Activated CD4-positive, alpha-beta T cell treated with anti-CD3 and anti-CD28 coated beads, Interleukin-2, amount 50 U/mL, for 24 hours (primary cell): Measurements from ENCODE around the gene PTGDR2.

Source experiments
- DNase-seq, 2 donors: peaks; one replicate each; pipeline ENCODE4 v3.0.0-alpha.2; 2020; ENCODE audit warnings: low read depth in 1 of 2, low spot score in 1 of 2

PTGDR2 gene

DNA sequence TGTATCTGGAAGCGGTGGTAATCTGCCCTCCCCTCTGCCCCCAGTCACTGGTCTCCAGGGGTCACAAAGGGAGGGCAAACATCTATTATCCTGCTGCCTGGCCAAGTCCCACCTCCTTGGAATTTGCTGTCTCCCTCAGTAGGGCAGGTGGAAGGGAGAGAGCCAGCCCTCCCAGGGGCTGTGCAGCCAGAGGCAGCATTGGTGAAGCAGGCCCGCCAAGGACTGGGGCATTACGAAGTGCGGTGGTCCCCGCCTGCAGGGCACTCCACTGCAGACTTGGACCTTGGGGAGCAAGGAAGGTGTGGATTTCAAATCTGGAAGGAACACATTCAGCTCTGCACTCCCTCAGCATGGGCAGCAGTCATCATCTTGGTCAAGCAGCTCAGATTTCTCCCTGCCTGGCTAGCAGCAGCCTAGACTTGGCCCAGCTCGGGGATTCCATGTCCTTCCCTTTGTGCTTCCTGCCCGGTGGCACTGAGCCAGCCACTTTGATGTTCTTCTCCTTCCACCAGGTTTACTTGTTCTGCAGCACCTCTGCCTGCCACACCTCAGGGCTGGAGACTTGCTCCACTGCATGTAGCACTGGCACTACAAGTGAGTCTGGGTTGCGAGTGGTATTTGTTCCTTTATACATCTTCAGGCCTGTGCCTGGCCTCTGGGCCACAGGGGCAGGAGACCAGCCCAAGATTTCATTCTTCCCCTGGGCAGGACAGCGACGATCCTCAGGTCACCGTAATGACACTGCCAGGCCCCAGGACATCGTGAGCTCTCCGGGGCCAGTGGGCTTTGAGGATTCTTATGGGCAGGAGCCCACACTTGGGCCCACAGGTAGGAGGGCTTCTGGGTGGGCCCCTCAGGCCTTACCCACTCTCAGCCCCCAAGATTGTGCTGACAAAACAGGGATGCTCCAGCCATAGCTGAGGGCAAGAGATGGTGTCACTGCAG lies 18.9 kb upstream of the PTGDR2 start:
- no peak for DNase-seq

DNA sequence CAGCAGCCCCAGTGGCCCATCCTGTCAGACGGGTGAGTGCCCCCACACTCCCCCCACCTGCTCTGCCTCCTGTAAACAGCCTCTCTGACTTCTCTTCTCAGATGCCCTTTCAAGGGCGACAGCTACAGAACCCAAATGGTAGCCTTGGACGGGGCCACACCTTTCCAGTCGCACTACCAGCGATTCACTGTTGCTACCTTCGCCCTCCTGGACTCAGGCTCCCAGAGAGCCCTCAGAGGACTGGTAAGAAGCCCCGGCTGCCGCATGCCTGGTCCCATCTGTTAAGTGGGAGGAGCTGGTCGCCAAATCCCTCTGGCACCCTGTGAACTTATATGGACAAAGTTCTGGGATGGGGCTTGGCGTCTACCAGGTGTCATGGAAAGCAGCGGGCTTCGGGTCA lies 17.8 kb upstream of the PTGDR2 start:
- no peak for DNase-seq

DNA sequence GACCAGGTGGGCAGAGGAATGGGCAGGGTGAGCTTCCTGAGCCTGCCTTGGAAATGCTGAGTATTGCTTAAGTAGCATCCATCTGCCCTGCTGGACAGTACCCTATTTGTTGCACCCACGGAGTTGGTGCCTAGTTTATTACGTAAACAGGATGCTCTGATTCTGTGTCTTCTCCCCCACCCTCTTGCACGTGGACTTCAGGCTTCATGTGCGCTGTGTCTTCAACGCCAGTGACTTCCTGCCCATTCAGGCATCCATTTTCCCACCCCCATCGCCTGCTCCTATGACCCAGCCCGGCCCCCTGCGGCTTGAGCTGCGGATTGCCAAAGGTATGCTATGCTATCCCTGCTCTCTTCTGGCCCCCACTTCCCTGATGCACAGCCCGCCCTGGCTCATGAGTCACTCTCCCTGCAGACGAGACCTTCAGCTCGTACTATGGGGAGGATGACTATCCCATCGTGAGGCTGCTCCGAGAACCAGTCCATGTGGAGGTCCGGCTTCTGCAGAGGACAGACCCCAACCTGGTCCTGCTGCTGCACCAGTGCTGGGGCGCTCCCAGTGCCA lies 17.3 kb upstream of the PTGDR2 start:
- no peak for DNase-seq

DNA sequence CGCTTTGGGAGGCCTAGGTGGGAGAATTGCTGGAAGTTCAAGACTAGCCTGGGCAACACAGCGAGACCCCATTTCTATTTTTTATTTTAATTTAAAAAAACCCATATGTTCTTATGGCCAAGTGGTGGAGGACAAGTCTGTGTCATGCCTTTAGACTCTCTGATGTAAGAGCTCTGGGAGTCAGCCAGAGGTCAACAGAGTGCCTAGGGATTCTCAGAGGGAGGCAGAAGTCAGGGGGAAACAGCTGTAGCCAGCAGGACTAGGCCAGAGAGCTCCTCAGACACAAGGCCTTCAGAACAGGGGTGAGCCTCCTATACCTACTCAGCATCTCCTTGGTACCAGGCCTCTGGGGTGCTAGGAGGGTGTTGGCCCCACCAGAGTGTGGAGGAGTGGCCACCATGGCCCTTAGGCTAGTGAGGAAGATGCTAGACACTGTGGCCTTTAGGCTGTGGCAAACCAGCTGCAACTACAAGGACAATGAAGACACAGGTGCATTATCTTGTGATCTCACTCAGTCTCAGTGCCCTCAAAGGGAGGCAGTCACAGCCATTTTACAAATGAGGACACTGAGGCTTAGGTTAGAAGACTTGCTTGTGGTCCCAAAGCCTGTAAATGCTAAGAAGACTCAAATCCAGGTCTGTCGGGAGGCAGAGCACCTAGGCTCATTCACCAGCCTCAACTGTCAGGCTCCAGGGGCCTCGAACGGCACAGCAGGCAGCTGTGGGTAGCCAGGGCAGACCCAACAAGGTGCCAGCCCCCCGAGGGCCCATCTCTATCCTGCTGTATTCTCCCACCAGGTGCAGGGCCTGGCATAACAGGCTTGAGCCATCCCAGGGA lies 16.6 kb upstream of the PTGDR2 start:
- DNase-seq = no peak

DNA sequence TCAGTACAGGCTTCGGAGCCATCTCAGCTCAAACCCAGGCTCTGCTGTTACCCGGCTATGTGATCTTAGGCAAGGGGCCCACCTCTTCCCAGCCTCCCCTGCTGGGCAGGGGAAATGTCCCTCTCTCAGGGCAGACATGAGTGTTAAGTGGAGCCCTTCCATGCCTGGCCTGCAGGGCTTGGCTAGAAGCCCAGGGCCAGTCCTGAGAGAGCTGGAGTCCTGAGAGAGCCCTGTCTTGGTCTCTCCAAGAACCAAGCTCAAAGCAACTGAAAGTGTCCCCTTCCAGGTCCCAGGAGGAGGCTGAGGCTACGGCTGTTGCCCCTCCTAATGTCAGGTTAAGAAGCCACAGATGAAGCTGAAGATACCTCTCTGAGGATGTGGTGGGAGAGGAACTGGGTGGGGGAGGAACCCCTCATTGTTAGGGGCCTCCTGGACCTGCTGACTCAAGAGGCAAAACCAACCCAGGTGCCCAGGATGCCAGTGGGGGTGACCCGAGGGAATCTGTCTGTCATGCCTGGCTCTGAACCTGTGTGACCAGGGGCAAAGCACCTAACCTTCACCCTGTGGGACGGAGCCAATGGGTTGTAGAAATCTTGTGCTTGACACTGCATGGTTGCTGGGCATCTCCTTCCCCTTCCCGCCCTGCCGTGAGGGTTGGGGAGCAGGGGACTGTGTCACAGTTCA lies 15.8 kb upstream of the PTGDR2 start:
- DNase-seq = no peak

DNA sequence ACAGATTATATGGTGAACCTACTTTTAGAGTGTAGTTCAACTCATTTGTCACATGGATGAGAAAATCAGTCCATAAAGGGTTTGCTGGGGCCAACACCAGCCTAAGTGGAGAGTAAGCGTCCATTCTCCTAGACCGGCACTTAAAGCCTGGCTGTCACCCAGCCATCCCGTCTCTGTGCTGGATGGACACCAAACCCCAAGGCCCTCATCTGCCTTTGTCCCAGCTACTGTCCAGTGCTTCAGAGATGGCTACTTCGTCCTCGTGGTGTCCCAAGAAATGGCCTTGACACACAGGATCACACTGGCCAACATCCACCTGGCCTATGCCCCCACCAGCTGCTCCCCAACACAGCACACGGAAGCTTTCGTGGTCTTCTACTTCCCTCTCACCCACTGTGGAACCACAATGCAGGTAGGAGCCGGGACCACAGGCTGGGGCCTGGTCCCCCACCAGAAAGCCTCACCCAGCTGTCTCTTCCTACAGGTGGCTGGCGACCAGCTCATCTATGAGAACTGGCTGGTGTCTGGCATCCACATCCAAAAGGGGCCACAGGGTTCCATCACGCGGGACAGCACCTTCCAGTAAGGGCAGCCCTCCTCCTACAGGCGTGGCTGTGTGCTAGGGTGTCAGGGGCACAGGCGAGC lies 15.1 kb upstream of the PTGDR2 start:
- DNase-seq = no peak

DNA sequence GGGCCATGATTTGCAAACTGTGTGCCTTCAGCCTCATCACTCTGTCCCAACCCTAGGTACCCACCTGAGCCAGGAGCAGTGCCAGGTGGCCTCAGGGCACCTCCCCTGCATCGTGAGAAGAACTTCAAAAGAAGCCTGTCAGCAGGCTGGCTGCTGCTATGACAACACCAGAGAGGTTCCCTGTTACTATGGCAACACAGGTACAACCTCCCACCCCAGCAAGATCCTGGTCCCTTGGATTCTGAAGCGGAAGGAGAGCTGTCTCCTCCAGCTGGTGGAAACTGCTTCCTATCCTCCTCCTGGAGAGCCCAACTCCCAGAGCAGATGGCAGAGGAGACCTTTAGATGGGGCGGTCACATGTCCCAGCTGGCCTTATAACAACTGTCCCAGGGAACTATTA lies 14.5 kb upstream of the PTGDR2 start:
- no peak for DNase-seq

DNA sequence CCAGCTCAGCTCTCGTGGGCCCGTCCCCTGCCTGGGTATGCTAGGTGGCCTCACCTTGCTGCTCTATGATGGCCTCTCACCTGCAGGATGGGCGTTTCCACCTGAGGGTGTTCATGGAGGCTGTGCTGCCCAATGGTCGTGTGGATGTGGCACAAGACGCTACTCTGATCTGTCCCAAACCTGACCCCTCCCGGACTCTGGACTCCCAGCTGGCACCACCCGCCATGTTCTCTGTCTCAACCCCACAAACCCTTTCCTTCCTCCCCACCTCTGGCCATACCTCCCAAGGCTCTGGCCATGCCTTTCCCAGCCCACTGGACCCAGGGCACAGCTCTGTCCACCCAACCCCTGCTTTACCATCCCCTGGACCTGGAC lies 13.7 kb upstream of the PTGDR2 start:
- no peak for DNase-seq

DNA sequence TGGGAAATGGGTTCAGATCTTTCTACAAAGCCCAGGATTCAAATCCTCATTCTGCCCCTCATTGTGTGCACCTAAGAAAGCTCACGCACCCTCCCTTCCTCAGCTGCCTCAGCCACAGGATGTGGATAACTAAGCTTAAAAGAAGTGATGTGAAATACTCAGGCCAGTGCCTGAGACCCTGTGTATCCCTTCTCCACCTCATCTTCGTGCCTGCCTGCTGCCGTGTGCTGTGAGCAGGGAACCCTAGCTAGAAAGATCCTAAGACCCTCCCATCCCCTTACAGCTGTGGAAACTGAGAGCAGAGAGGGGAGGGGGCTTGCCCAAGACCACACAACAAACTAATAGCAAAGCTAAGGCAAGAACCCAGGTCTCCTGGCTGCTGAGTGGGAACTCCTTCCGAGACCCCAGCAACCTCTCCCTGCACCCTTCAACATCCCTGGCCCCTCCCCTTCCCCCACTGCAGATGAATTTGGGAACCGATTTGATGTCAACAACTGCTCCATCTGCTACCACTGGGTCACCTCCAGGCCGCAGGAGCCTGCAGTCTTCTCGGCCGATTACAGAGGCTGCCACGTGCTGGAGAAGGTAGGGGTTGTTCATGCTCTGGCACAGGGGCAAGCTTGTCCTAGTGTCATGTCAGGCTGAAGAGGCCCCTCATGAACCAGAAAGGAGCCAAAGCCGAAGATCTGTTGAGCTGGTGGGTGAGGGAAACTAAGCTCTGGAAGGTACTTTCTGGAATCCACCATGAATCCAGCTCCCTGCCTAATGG lies 13.1 kb upstream of the PTGDR2 start:
- DNase-seq = no peak

DNA sequence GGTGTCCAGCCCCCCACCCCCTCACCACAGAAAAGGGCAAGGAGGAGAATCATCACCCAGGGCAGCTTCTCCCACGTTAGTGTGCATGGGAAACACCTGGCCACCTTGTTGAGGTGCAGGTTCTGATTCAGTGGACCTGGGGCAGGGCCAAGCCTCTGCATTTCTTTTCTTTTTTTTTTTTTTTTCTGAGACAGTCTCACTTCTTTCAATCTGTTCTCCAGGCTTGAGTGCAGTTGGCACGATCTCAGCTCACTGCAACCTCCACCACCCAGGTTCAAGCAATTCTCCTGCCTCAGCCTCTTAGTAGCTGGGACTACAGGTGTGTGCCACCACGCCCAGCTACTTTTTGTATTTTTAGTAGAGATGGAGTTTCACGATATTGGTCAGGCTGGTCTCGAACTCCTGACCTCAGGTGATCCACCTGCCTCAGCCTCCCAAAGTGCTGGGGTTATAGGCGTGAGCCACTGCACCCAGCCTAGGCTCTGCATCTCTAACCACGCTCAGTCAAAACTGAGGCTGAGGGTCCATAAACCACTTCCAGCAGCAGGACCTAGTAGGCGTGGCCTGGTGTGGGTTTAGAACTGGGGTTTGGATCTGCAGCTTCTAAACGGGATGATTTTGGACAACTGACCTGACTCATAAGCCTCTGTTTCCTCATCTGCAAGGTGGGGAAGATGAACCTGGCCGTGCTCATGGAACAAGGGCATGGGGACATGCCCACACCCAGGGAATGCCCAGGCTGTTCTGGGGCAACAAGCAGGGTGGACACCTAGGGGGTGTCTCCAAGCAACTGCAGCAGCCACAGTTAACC lies 12.3 kb upstream of the PTGDR2 start:
- no peak for DNase-seq

DNA sequence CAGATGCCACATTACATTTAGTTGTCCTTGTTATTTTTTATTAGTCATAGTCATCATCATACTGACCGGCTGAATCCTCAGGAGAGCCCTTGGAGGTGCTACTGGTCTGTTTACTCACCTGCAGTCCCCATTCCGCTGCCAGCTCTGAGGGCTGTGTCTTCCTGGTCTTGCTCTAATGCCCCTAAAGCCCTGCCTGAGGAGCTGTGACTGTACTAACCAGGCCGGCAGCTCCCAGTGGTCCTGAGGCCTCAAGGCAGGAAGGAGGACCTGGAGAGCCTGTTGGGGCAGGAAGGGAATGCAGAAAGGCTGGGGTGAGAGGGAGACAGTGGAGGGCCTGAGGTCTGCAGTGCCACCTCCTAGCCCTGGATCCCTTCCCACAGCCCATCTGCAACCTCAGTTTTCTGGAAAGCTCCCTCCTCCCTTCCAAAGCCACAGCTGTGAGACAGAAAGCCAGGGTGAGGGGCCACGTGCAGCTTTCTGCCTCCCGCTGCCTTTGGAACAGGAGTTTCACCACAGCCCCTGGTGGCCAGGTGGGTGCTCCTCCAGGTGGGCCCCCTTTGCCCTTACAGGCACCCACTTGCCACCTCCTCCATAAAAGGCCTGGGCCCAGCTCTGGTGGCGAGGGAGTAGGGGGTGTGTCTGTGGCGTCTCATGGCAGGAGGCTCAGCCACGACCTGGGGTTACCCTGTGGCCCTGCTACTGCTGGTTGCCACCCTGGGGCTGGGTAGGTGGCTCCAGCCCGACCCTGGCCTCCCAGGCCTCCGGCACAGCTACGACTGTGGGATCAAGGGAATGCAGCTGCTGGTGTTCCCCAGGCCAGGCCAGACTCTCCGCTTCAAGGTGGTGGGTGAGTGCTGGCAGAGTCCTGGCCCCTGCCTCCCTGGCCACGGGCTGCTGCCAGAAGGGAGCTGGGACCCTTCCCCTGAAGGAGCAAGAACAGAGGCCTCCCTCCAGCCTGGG lies 11.4 kb upstream of the PTGDR2 start, which contains the start of gene ZP1:
ZP1 (plus strand) TSS at position 632 of the 960 bp plus-strand sequence; CDS start at position 652, 20 bp downstream.
- DNase-seq = no peak

DNA sequence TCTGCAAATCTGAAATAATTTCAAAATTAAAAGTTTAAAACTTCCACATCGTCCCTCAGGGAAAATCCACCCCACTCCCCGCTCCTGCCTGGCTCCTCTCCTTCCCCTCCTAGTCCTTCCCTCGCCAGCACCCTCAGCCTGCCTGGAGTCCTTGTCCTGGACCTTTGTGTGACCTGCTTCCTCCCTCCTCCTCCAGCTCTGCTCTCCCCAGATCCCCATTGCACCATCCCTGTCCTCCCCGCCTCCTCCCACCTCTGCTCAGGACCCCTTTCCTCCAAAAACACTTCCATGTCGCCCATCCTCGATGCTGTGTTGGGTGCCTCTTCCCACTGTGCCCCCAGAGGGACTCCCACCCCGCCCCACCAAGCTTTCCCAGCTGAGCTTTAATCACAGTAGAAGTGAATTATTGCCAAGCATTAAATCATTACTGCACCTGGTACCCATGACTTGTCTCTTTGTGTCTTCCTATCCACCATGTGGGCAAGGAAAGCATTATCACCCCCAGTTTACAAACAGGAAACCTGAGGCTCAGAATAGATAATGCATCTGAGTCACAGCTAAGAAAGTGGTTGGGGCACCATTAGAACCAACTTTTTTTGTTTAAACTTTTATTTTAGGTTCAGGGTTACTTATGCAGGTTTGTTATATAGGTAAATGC lies 9.2 kb upstream of the PTGDR2 start:
- no peak for DNase-seq

DNA sequence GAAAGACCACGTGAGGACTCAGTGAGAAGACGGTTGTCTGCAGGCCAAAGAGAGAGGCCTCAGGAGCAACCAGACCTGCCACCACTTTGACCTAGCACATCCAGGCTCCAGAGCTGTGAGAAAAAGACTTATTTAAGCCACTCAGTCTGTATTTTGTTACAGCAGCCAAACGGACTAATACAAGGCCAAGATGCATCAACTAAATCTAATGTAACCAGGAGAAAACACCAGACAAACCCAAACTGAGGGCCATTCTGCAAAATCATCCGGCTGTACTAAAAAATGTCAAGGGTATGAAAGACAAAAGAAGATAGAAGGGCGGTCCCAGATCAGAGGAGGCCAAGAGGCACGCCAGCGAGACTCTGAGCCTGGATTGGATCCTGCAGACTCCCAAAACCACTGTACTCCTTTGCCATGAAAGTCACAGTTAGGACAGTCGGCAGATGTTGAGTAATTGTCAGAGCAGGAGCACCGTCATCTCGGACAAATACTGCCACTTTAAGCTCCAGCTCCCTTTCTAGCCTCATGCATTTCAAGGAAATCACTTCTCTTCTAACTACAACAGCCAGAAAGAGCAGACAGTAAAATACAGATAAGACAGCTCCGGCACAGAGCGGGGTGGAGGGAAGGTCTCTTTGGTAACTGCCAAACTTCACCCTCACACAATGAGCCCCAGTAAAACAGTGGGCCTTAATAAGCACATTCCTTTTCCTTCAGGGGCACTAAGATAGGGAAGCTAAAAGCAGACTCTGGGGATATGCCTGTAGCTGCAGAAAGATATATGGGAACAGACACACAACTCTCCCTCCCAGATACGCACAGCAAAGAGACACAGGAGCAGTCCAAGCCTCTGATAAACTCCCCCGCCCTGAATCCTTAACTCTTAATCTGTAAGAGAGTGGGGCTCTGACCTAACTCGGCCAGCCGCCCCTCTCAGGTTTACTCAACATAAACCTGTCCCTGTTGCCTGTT lies 8.1 kb upstream of the PTGDR2 start:
- no peak for DNase-seq

DNA sequence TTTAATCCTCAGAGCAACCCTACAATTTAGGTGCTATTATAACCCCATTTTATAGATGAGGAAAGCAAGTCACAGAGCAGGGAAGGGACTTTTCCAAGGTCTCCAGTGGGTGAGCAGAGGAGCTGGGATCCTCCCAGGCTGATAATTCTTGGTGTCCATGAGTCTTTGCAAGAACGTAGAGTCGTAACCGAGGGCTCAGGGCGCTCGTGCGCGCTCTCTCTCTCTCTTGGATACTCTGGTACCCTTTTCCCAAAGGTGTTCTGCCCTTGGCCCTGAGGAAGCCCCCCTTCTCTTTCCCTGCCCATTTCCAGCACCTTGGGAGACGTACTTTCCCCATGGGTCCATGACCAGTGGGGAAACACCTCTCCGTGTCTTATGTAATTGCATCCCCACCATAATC lies 6.4 kb upstream of the PTGDR2 start:
- no peak for DNase-seq

DNA sequence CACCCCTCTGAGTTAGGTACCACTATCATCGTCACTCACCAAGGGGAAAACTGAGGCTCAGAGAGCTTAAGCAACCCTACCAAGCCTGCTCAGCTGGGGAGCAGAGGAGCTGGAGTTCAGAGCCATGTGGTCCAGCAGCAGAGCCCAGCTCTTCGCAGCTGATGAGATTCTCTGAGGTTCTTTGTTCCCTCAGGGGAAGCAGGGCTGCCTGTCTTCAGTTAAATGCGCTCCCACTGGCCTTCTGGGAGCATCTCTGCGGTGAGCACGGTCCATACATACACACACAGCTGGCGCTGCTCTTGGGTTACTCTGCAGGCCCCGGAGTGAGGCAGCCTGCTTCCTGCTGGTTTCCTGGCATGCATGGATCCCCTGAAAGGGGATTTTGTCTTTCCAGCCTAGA lies 5.2 kb upstream of the PTGDR2 start:
- no peak for DNase-seq

DNA sequence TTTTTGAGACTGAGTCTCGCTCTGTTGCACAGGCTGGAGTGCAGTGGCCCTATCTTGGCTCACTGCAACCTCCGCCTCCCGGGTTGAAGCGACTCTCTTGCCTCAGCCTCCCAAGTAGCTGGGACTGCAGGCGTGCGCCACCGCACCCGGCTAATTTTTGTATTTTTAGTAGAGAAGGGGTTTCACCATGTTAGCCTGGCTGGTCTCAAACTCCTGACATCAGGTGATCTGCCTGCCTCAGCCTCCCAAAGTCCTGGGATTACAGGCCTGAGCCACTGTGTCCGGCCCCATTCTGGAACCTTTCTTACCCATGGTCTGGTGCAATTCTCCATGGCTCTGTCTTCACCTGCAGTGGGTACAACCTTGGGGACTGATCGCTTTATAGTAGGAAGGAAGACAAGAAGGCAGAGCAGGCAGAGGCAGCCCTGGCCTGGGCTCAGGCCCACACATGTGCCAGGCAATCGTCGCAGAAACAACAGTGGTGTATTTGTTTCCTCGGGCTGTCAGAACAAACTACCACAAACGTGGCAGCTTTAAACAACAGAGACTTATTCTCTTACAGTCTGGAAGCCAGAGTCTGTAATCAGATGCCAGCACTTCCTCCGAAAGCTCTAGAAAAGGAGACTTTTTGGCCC lies 4.0 kb upstream of the PTGDR2 start:
- DNase-seq = no peak
